ENCODE data around the gene TSC22D2. TPM values are rescaled to one million over a fixed set of nuclear protein-coding genes. Genes with fewer than 3 reads are reported as not detected.

Gene TSC22D2
- total RNA-seq, 1 experiment from 2014 or later = 9.1 TPM

DNA sequence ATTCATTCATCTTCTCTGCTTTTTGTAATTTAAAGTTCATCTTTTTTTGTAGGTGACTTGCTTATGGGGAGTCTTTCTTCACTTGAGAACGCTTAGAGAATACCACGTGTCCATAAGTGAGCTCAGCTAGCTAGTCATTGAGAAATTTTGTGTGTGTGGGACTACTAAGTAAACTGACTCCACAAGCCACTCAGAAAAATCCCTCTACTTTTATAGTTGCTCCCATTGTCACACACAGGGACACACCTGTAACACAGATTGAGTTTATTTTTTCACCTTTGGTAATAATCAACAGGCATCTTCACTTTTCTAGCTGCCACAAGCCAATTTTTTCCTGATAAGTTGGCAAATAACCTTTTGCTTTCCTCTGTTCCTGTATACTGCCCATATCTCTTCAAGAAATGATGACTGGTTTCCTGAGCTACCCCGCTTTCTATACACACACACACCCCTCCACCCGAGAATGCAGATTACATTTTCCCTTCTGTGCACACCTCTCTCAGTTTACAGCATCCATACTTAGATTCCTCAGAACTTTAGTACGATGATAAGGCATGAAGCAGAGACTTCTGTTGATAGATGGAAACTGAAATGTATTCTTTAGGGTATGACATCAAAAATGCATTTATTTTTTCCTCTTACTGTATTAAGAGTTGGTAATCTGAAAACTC lies 4.6 kb downstream of the TSC22D2 start:
- DNase-seq (ENCODE audit: low read depth) = peak; percentile 32

DNA sequence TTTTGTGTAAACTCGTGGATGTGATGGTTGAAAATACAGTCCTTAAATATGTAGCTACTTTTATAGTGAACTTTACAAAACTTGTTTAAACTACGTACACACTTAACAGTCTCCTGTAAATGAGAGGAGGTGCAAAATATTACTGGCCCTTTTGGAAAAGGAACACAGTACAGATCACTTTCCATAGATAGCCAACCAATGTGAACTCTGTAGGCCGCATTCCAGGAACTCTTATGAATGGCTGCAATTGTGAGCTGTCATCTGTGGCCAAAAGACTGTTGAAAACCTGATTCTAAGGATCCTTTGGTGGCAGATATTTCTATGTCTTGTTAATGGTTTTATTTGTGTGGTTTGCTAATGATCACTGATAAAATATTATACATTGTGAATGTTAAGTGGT lies 6.2 kb downstream of the TSC22D2 start:
- peak; percentile 46 for DNase-seq (ENCODE audit: low read depth)

GRCh38 chr3:150414959-150415358 lies 6.9 kb downstream of the TSC22D2 start:
- no peak for DNase-seq (ENCODE audit: low read depth)

DNA sequence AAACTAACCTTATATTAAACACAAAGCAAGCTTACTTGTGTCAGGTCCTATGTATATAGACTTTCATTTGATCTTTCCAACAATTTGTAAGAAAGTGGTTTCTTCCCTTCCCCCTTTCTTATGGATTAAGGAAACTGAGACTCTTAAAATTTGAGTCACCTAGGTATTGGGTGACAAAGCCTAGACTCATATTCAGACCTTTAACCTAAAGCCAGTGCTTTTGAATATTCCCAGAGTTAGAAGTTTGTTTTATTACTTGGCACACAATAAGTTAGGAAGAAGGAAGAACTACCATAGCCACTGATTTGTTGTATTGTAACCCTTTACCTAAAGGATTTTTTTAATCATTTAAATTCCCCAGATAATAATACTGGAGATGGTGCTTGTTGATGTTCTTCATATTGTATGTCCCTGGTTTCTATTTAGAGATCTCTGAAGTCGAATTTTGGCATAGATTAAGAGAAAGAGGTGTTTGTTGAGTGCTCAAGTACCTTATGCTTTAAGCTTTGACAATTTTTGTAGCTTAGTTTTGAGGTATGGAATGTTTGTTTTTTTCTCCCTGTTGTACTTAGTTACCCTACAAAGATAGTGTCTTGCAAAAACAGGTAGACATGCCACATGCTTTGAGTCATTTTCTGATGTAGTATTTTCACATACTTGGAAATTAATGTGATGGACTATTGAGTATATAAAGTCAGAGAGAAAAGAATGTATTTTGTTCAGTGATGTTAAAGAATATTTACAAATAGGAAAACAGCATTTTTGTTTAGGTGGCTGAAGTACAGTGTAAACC lies 11.2 kb downstream of the TSC22D2 start:
- no peak for DNase-seq (ENCODE audit: low read depth)

DNA sequence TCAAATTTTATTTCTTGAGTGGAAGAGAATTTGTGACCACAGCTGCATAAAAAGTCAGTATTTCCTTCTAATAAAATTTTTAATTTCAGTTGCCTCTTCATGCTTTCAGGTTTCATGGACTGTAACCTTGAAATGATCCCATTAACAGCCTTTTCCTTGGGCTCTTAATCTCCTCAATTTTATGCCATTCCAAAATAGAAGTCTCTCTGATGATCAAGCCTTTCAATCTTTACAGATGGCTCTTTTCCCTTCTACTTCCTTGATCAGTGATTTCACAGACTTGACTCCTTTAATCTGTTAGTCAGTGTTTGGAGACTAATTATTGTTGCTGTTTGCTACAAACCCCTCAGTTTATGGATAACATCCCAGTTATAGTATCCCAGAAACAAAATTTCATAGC lies 11.9 kb downstream of the TSC22D2 start:
- DNase-seq (ENCODE audit: low read depth) = no peak

GRCh38 chr3:150421256-150421655 lies 13.2 kb downstream of the TSC22D2 start:
- DNase-seq (ENCODE audit: low read depth) = no peak

GRCh38 chr3:150421799-150422548 lies 13.9 kb downstream of the TSC22D2 start:
- DNase-seq (ENCODE audit: low read depth) = no peak

- no peak for DNase-seq (ENCODE audit: low read depth)
These were observed 14.8 kb downstream of the TSC22D2 start for GRCh38 chr3:150422907-150423306.

- DNase-seq (ENCODE audit: low read depth) = no peak
These were observed 15.7 kb downstream of the TSC22D2 start for GRCh38 chr3:150423761-150424160.

DNA sequence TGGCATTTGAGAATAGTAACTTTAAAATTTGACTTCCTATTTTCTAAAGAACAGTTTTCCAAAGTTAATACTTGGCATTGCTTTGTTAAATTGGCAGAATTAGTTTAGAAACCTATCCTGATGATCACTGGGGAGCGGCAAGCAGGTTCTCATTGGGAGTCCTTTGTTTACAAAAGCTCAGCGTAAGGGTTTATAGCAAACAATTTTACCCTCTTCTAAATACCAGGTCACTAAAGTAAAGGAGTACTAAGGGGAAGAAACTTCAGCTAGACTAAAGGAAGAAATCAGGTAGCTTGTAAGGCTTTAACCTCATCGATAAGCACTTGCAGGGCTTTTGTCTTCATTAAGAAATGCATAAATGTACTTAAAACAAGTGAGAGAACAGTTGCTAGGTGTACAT lies 18.2 kb downstream of the TSC22D2 start:
- DNase-seq (ENCODE audit: low read depth) = no peak

DNA sequence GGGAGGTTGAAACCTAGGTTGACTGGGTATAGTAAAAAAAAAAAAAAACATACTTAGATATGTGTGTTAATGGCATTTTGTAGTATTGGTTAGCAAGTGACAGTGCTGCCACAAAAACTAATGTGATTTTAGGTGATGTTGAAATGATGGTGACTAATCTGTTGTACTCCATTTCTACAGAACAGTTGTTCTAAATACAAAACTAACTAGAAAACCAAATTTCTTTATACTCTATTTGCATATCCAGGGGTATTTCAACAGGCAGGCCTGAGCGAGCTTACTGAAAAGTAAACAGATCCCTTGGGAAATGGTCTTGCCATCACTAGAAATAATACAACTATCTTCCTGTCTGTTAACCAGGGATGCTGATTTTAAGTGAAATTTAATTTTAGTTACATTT lies 20.5 kb downstream of the TSC22D2 start:
- no peak for DNase-seq (ENCODE audit: low read depth)

GRCh38 chr3:150429767-150430671 lies 21.9 kb downstream of the TSC22D2 start:
- DNase-seq (ENCODE audit: low read depth) = no peak

DNA sequence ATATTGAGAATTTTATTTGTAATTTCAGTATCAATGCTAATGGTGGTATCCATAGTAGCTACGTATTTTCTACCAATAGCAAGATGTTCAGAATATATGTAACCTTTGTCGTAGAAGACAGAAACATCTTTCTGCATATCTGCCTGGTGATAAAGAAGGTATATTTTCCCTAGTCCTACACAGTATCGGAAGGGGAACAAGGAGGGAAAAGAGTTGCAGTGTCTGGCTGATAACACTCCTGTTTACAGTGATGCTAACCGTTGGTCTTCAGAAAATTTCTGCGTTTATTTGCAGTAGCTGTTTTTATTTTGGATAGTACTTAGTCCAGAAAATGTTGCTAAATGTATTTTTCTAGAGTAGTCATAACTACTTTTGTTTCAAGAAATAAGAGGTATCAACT lies 25.2 kb downstream of the TSC22D2 start:
- no peak for DNase-seq (ENCODE audit: low read depth)

- no peak for DNase-seq (ENCODE audit: low read depth)
These were observed 26.1 kb downstream of the TSC22D2 start for GRCh38 chr3:150434234-150434633.

DNA sequence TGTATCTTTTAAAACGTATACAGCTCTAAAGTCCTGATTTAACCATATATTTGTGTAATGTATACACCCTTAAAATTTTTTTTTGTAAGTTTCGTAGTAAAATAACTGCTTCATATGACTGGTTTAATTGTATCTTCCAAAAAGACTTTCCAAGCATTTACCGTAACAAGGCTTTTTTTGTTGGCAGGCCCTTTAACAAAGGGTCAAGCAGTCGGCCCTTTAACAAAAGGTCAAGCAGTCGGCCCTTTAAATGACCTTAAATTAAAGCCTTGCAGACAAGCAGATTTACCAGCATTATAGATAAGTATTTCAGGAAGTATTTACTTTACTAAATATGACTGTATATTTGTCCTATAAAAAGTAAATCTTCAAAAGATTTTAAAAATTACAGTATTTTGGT lies 28.1 kb downstream of the TSC22D2 start:
- DNase-seq (ENCODE audit: low read depth) = no peak

DNA sequence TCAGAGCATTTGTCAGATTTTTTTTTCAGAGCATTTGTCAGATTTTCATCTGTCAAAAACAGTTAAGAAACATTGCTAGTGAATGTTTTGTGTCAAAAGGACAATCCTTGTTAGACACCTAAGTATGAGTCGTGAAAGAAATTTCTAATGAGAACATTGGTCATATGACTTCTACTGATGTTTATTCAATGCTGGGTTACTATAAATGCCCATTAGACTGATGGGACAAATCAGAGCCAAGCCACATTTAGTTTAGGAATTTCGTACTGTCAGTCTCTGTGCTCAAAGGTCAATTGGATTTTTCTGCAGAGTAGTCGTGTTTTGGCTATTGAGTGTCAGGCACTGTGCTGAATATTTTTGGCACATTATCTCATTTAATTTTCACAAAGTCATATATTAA lies 31.6 kb downstream of the TSC22D2 start:
- no peak for DNase-seq (ENCODE audit: low read depth)

DNA sequence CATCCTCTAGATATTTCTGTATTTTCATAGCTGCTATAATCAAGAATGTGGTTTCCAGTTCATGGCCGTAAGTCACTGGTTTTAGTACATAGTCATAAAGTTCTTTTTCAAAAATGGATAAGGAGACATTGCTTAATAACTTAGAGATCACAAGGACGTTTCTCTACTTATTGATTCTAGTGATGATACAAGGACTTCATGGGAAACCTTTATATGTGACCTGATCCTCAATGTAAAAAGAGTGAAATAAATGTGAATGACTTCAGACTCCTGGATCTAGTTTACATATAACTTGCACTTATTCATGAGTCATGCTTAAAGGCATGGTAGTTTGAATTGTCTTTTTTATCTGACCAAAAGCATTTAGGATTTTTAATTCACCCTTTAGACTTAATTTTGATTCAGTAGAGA lies 35.2 kb downstream of the TSC22D2 start:
- no peak for DNase-seq (ENCODE audit: low read depth)

- DNase-seq (ENCODE audit: low read depth) = no peak
These were observed 36.3 kb downstream of the TSC22D2 start for GRCh38 chr3:150444371-150444770.

GRCh38 chr3:150446470-150446977 lies 38.4 kb downstream of the TSC22D2 start:
- no peak for DNase-seq (ENCODE audit: low read depth)

- DNase-seq (ENCODE audit: low read depth) = no peak
These were observed 39.0 kb downstream of the TSC22D2 start for GRCh38 chr3:150447084-150447483.

Data from Daoy (cell line).